GM23338 (cell line): ENCODE data around the gene AACS. TPM values are rescaled to one million over a fixed set of nuclear protein-coding genes. Genes with fewer than 3 reads are reported as not detected.

Experiments
- ATAC-seq: fragments of 200-7000 bp; cut with Tn5 transposase; 3 replicates; pipeline ENCODE4 v1.9.1; 2020
- DNase-seq: peaks from one replicate; pipeline ENCODE4 v3.0.0-alpha.2; 2015; ENCODE audit warnings: low spot score
- H2AFZ ChIP-seq: fragments of 200-600 bp; sonication (generic); 2 replicates; pipeline ENCODE4 v1.8.0; 2016; ENCODE audit warnings: antibody characterized with exemption, mild to moderate bottlenecking, moderate library complexity
- H3F3A ChIP-seq: fragments of 200-600 bp; sonication (generic); replicated peaks from 2 replicates; pipeline ENCODE4 v1.8.0; 2017; ENCODE audit warnings: antibody characterized with exemption, mixed run types, low read depth
- H3K27ac ChIP-seq: fragments of 200-600 bp; sonication (generic); 2 replicates; pipeline ENCODE4 v1.6.1; 2016; ENCODE audit warnings: low read depth
- H3K27me3 ChIP-seq: fragments of 200-600 bp; sonication (generic); 2 replicates; pipeline ENCODE4 v1.8.0; 2016; ENCODE audit warnings: mild to moderate bottlenecking, mixed run types, moderate library complexity; ENCODE audit not compliant: insufficient read depth
- H3K36me3 ChIP-seq: fragments of 200-600 bp; sonication (generic); 2 replicates; pipeline ENCODE4 v1.8.0; 2016; ENCODE audit warnings: mild to moderate bottlenecking; ENCODE audit not compliant: insufficient read depth
- H3K4me1 ChIP-seq: fragments of 200-600 bp; sonication (generic); 2 replicates; pipeline ENCODE4 v1.8.0; 2016; ENCODE audit warnings: mild to moderate bottlenecking, moderate library complexity; ENCODE audit not compliant: insufficient read depth
- H3K4me2 ChIP-seq: fragments of 200-600 bp; sonication (generic); 2 replicates; pipeline ENCODE4 v1.7.1; 2017; ENCODE audit warnings: mixed run types
- H3K4me3 ChIP-seq: fragments of 200-600 bp; sonication (generic); 2 replicates; pipeline ENCODE4 v1.6.1; 2016; ENCODE audit warnings: mixed run types
- H3K79me2 ChIP-seq: fragments of 200-600 bp; sonication (generic); replicated peaks from 2 replicates; pipeline ENCODE4 v1.8.0; 2017; ENCODE audit warnings: mild to moderate bottlenecking; ENCODE audit not compliant: insufficient read depth
- H3K9me2 ChIP-seq: fragments of 200-600 bp; sonication (generic); 2 replicates; pipeline ENCODE4 v1.8.0; 2017; ENCODE audit not compliant: insufficient read depth
- H4K20me1 ChIP-seq: fragments of 200-600 bp; sonication (generic); replicated peaks from 2 replicates; pipeline ENCODE4 v1.8.0; 2017; ENCODE audit warnings: mild to moderate bottlenecking; ENCODE audit not compliant: insufficient read depth
- H3K27ac Mint-ChIP-seq: 2 replicates; pipeline ENCODE4 v1.8.0; 2020; ENCODE audit warnings: inconsistent platforms, mild to moderate bottlenecking, moderate library complexity, mixed read lengths
- H3K27me3 Mint-ChIP-seq: 3 replicates; pipeline ENCODE4 v1.8.0; 2022; ENCODE audit warnings: low read depth, mild to moderate bottlenecking, moderate library complexity, mixed read lengths, inconsistent platforms; ENCODE audit not compliant: insufficient read depth, poor library complexity
- H3K36me3 Mint-ChIP-seq: 3 replicates; pipeline ENCODE4 v1.8.0; 2021; ENCODE audit warnings: low read depth, mild to moderate bottlenecking, inconsistent platforms, moderate library complexity, mixed read lengths
- H3K4me1 Mint-ChIP-seq: 3 replicates; pipeline ENCODE4 v1.8.0; 2020; ENCODE audit warnings: mild to moderate bottlenecking, inconsistent platforms, mixed read lengths
- H3K4me3 Mint-ChIP-seq: 3 replicates; pipeline ENCODE4 v1.8.0; 2021; ENCODE audit warnings: moderate library complexity, mild to moderate bottlenecking, inconsistent platforms, mixed read lengths
- H3K9me3 Mint-ChIP-seq: 3 replicates; pipeline ENCODE4 v1.8.0; 2020; ENCODE audit warnings: moderate library complexity, mild to moderate bottlenecking, inconsistent platforms, mixed read lengths
- CREB1 ChIP-seq: fragments of 250-450 bp; sonication (Bioruptor Pico); IDR thresholded peaks from 2 replicates; pipeline ENCODE4 v1.5.0; 2020; ENCODE audit warnings: low read depth, mild to moderate bottlenecking, moderate library complexity
- CTCF ChIP-seq, 2 experiments: fragments of 200-600 bp in 1 of 2; sonication (generic) in 1 of 2; conservative IDR thresholded peaks; 2 replicates each; pipeline versions ENCODE4 v1.5.1 to v1.6.1; 2016 to 2017; ENCODE audit warnings: antibody characterized with exemption in 2 of 2, low read depth in 2 of 2, mild to moderate bottlenecking in 2 of 2, moderate library complexity in 1 of 2
- EZH2 ChIP-seq: fragments of 200-600 bp; sonication (generic); IDR thresholded peaks from one replicate; pipeline ENCODE4 v1.8.0; 2017; ENCODE audit warnings: antibody characterized with exemption, mild to moderate bottlenecking, low read depth; ENCODE audit not compliant: unreplicated experiment
- EZH2phosphoT487 ChIP-seq: fragments of 200-600 bp; sonication (generic); IDR thresholded peaks from one replicate; pipeline ENCODE4 v1.8.1; 2018; ENCODE audit warnings: antibody characterized with exemption; ENCODE audit not compliant: unreplicated experiment
- JUNB ChIP-seq: IDR thresholded peaks from one replicate; pipeline ENCODE4 v1.6.1; 2016; ENCODE audit warnings: antibody characterized with exemption; ENCODE audit not compliant: unreplicated experiment
- POLR2AphosphoS5 ChIP-seq: IDR thresholded peaks from 2 replicates; pipeline ENCODE4 v1.6.1; 2016; ENCODE audit warnings: antibody characterized with exemption, low read depth
- REST ChIP-seq: IDR thresholded peaks from one replicate; pipeline ENCODE4 v1.6.1; 2018; ENCODE audit warnings: antibody characterized with exemption; ENCODE audit not compliant: unreplicated experiment
- ZNF331 ChIP-seq: fragments of 250-450 bp; sonication (Bioruptor Pico); IDR thresholded peaks from 2 replicates; pipeline ENCODE4 v1.5.0; 2020; ENCODE audit warnings: low read depth, mild to moderate bottlenecking, moderate library complexity
- ZNF462 ChIP-seq: fragments of 250-450 bp; sonication (Bioruptor Pico); IDR thresholded peaks from 2 replicates; pipeline ENCODE4 v1.5.0; 2020; ENCODE audit warnings: mild to moderate bottlenecking, moderate library complexity
- polyA plus RNA-seq: library from polyadenylated mRNA; unstranded; fragments of >200 nt; fragmentation: Nextera tagmentation; extraction: Ambion mirVana; gene quantifications from 2 replicates; pipeline ENCODE4 v1.2.1, GENCODE V29; 2016
- total RNA-seq: library from RNA; depleted of rRNA; stranded (reverse); fragments of >200 nt; shearing (Covaris generic); gene quantifications from 2 replicates; pipeline ENCODE4 v1.2.3, GENCODE V29; 2014

The AACS gene
- total and polyA plus RNA-seq, 2 experiments from 2014 or later: 31.1 to 64.4 TPM

GRCh38 chr12:125091401-125091800 lies 26.2 kb downstream of the AACS start:
- H3K9me2 ChIP-seq: peaks cover 6% of the 10 kb centered on the region; the same call in 1 of the 2 replicates
- no peak overlapping the region for H3K4me2 ChIP-seq
- DNase-seq: no peak
- Mint-ChIP-seq H3K4me1 (peaks cover 4% of the 10 kb centered on the region; the same call in 1 of the 3 replicates), H3K4me3 (no peak overlapping the region), H3K27me3 (peaks cover 9% of the 10 kb centered on the region), H3K36me3 (peaks cover 19% of the 10 kb centered on the region), H3K27ac (no peak overlapping the region), H3K9me3 (no peaks in the 10 kb centered on the region; the same call in none of the 3 replicates)
- no peaks in the 10 kb centered on the region for H3K4me1 ChIP-seq
- TF ChIP-seq EZH2 (no peak), ZNF462 (CRISPR knock-in tag) (no peak), REST (no peak), CTCF (conservative IDR thresholded peaks at IDR 0.05; ENCODE audit: low read depth in 2 of 2) (no peak), ZNF331 (CRISPR knock-in tag) (no peak), EZH2phosphoT487 (no peak), JUNB (no peak), POLR2AphosphoS5 (no peak), CREB1 (no peak)
- peaks cover 16% of the 10 kb centered on the region for H3K79me2 ChIP-seq
- no peak overlapping the region for H3K4me3 ChIP-seq
- ATAC-seq: no peak
- H3K27ac ChIP-seq: no peak overlapping the region
- no peak overlapping the region for H2AFZ ChIP-seq
- 0 out of 2 replicates have a peak, but pooled peaks cover under 1% of the 10 kb centered on the region for H3F3A ChIP-seq
- H4K20me1 ChIP-seq: peaks cover 24% of the 10 kb centered on the region
- H3K27me3 ChIP-seq: no peaks in the 10 kb centered on the region
- H3K36me3 ChIP-seq: peaks cover 17% of the 10 kb centered on the region; the same call in 1 of the 2 replicates
